ENCODE measurements around the gene AGTPBP1.
"Not testable (repeated sequence)": the region's sequence is repeated elsewhere in the genome, so short reads cannot be mapped to it uniquely, and the experiment has no call there.

The AGTPBP1 gene, protein sequence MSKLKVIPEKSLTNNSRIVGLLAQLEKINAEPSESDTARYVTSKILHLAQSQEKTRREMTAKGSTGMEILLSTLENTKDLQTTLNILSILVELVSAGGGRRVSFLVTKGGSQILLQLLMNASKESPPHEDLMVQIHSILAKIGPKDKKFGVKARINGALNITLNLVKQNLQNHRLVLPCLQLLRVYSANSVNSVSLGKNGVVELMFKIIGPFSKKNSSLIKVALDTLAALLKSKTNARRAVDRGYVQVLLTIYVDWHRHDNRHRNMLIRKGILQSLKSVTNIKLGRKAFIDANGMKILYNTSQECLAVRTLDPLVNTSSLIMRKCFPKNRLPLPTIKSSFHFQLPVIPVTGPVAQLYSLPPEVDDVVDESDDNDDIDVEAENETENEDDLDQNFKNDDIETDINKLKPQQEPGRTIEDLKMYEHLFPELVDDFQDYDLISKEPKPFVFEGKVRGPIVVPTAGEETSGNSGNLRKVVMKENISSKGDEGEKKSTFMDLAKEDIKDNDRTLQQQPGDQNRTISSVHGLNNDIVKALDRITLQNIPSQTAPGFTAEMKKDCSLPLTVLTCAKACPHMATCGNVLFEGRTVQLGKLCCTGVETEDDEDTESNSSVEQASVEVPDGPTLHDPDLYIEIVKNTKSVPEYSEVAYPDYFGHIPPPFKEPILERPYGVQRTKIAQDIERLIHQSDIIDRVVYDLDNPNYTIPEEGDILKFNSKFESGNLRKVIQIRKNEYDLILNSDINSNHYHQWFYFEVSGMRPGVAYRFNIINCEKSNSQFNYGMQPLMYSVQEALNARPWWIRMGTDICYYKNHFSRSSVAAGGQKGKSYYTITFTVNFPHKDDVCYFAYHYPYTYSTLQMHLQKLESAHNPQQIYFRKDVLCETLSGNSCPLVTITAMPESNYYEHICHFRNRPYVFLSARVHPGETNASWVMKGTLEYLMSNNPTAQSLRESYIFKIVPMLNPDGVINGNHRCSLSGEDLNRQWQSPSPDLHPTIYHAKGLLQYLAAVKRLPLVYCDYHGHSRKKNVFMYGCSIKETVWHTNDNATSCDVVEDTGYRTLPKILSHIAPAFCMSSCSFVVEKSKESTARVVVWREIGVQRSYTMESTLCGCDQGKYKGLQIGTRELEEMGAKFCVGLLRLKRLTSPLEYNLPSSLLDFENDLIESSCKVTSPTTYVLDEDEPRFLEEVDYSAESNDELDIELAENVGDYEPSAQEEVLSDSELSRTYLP

DNA sequence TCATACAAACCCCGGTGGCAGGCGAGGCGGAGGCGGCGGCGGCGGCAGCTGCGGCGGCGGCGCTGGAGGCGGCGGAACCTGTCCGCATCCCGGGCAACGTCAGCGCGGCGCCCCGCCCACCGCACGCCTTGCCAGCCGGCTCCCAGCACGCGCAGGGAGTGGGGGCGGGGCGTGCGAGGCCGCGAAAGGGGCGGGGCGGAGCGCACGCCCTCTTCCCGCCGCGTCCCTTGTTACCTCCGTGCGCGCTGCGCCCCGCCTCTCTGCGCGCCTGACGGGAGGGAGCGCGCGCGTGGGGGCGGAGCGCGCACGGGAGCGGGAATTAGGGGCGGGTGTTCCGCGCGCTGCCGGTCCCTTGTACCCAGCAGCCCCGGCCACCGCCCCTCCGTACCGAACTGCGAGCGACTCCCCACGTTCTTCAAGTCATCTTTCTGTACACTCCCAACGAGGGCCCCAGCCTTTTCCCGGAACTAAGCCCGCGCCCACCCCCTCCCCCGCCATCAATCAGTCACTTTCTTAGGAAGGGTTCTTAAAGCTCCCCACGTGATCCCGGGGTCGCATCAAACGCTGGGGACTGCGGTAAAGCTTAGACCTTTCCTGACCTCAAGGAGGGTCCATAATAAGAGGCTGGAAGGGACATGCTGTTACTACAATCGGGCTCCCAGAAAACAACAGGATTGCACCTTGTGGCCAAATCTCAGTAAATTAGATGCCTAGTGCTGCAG lies at the start of gene AGTPBP1:
Gene AGTPBP1 (minus strand): TSS at position 80 of the 722 bp plus-strand sequence. CDS start 29,421 bp downstream, outside the sequence.
- DNase-seq: peak; percentile 96

DNA sequence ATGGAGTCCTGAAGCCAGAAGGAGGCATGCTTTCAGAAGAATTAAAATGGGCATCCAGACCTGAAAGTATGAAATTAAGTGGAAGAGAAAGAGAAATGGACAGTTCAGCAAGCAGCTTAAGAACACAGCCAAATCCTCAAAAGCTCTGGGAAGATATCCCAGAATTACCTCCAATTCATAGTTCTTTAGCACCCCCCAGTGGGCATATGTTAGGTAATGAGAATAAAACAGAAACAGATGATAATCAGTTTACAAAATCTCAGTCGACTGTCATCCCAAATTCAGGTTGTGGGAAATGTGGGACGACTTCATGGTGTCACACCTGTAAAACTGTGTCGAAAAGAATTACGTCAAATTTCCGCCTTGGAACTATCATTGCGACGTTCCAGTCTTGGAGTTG lies 44.4 kb upstream of the AGTPBP1 start:
- not testable (repeated sequence) for DNase-seq

DNA sequence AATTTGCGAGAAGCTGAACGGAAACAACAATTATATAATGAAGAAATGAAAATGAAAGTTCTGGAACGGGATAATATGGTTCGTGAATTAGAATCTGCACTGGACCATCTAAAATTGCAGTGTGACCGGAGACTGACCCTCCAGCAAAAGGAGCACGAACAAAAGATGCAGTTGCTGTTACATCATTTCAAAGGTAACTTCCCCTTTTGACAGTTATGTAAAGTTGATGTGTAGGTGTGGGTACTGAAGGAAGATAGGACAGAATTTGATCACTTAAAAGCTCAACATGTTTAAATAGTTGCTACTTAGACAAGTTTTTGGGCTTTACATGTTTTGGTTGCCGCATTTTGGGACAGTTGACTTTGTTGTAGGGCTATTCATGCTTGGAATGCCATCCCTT lies 32.1 kb upstream of the AGTPBP1 start:
- not testable (repeated sequence) for DNase-seq

DNA sequence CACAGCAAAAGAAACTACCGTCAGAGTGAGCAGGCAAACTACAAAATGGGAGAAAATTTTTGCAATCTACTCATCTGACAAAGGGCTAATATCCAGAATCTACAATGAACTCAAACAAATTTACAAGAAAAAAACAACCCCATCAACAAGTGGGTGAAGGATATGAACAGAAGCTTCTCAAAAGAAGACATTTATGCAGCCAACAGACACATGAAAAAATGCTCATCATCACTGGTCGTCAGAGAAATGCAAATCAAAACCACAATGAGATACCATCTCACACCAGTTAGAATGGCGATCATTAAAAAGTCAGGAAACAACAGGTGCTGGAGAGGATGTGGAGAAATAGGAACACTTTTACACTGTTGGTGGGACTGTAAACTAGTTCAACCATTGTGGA lies 20.0 kb upstream of the AGTPBP1 start:
- DNase-seq: not testable (repeated sequence)

DNA sequence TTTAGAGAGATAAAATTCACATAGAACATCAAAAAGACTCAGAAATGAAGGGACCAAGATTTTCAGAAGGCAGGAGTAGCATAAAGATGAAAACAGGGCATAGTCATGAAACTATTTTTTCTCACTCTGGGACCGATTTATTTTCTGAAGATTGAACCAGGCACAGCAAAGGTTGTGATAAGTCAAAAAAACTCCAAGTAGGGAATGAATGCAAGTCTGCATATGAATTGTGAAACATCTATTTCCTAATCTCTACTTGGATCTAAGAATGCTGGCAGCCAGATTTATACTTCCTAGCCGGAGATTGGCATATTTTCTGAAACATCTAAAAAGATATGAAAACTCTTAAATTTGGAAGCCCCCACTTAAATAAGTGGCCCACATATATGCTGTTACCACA lies 16.0 kb upstream of the AGTPBP1 start:
- DNase-seq: not testable (repeated sequence)

DNA sequence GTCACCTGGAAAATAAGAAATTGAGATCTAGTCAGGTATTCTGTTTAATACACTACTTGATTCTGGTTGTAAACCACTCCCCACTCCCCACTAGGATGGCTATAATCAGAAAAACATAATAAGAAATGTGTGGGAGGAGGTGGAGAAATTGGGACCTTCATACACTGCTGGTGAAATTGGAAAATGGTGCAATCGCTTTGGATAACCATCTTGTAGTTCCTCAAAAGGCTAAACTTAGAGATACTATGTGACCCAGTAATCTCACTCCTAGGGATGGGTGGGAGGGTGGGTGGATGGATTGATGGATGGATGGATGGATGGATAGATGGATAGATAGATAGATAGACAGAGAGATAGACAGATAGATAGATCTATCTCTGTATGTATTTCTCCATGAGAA lies 14.5 kb upstream of the AGTPBP1 start:
- not testable (repeated sequence) for DNase-seq

DNA sequence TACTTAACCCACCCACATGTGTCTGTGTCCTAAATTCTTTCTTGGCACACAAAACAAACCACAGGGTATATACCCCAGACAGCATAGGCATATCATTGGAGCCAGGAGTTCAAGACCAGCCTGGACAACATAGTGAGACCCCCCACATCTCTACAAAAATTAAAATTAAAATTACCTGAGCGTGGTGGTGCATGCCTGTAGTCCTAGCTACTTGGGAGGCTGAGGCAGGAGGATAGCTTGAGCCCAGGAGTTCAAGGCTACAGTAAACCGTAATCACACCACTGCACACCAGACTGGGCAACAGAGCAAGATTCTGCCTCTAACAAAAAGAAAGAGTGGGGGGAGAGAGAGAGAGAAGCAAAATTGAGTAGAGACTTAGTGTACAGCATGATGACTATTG lies 4.6 kb upstream of the AGTPBP1 start:
- no peak for DNase-seq

DNA sequence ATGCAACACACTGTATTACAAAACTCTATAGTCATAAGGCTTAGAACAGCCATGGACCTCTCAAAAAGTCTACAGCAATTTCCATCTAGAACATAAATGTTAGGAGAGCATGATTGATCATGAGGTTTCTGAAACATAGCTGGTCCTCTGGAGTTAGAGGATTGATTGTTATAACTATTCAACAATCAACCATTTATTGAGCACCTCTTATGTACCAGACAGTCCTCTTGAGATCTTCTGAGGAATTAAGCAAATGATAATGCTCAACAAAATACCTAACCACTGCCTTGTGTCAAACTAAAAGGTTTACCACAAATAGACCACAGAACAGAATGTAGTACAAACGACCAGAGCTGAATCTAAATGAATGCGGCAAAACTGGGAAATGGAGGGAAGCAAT lies 3.4 kb upstream of the AGTPBP1 start:
- DNase-seq: no peak

DNA sequence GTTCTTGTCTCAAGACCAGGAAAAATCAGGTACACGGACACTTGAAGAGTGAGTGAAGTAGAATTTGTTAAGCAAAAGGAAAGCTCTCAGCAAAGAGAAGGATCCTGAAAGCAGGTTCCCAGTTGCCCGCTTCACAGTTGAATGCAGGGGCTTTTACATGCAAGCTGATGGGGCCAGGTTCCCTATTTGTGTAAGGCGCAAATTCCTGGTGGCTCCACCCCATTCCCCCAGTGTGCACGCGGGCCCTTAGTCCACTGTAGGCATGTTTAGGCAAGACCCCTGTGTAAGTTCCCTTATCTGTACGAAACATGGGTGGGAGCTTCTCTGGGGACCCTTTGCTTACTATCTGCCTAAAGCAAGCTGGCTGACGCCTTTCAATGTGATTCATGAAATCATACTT lies 2.7 kb upstream of the AGTPBP1 start:
- no peak for DNase-seq

DNA sequence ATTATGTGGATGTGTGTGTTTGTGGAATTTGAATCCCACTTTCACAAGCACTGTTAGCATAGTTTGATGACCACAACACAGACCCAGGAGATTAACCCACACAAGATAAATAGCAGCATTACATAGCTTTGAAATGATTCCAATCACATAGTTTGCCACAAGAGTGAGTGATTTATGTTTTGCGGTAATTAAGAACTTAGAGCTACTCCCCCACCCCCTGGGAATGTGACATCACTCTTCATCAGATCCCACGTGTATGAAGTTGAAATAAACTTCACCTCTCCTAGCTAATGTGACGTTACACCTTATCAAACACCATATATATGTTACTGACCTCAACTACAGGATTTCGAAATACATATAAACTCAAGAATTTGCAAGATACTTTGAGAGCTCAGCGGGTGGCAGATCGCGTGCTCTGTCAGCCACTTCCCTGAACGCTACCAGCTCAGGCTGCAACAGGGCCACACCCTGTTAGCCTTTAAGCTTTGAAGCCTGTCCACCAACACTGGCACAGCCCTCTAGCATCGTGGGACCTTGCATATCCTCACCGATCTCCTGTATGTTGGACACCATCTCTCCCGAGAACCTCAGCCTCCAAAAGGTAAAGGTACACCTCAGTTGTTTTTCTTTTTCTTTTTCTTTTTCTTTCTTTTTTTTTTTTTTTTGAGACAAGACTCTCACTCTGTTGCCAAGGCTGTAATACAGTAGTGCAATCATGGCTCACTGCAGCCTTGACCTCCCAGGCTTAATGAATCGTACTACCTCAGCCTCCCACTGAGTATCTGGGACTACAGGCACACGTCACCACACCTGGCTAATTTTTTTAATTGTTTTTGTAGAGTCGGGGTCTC lies 1.7 kb upstream of the AGTPBP1 start:
- DNase-seq: peak; percentile 3

DNA sequence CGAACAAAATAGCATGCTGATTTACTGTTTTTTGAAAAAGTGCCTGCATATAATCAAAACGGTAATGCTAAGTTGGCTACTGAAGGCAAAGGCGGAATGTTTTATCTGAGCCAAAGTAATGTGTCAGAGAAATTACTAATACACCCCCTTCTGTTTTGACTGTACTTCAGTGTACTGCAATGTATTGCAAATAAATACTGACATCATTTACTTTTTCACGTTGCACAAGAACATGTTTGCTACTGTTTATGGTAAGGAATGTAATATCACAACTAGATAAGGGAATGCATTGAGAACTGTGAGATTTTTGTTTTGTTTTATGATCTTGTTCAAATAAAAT lies 813 bp upstream of the AGTPBP1 start:
- no peak for DNase-seq

DNA sequence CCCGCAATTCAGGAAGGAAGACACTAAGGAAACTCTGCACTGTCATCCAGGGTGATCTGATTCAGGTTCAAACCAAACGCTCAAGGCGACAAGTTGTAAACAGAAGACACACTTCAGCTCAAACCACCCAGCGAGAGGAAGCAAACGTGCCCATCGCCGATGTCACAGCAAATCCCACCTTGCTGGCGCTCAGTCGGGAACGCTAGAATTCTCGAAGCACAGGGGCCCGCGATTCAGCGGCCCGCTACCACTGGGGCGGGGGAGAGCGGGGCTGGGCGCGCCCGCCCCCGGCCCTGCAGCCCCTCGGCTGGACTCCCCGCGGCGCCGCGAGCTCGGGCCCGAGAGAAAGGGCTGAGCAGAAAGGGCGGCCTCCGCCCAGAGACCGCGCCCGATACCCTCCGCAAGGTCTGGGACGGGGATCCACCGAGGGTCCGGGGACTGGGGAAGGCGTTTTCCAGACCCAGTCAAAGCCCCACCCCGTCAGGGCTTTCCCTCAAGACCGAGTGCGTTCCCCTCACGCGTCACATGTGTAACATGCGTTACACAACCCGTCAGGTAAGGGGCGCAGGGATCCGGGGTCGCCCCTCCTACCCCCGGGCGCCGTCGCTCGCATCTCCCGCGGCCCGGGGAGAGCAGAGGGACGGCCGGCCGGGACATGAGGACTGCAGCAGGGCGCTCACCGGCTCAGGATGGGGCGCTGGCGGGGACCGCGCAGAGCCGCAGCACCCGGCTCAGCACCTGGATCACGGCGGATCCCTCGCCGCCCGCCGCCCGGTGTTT lies 469 bp downstream of the AGTPBP1 start:
- peak; percentile 56 for DNase-seq

DNA sequence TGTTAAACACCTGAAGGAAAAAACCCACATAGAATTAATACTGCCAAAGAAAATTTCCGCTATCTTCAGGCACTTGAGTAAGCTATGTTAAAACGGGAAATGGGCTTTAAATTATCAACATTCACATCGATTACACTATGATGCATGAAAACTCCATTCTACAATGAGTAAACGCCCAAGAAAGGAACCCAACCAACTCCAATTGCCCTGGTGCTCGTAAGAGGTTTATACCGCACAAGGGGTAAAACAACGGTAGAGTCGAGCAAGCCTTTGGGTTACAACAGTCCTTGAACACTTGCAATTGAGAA lies 1.0 kb downstream of the AGTPBP1 start:
- no peak for DNase-seq

DNA sequence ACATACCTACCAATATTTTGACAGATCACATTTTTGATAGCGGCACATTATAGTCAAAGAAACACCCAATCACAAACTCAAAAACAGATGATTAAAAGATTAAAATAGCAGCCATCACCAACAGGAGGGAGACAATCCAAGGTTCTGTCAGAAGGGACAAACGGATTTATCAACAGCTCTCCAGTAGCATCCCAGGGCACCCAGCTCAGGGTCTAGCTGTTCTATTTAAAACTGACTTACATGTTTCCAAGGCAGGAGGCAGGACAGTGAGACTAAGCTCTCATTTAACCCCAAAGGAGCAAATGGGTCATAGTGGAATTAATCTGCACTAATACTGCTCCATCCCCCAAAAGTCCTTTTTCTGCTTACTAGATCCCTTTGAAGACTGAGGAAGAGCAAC lies 3.2 kb downstream of the AGTPBP1 start:
- DNase-seq: no peak

DNA sequence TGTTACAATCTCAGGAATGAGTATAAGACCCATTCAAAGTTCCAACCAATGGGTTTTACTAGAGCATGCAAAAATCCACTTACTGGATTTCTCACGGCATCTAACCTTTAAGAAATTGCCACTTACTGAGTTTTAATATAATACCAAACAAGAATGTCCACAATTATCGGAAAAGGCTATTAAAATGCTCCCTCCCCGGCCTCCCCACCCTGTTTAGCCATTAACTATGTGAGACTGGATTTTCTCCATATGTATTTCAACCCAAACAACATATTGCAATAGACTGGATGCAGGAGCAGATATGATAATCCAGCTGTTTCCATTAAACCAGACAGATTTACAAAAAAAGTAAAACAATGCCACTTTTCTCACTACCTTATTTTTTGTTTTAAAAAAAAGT lies 4.1 kb downstream of the AGTPBP1 start:
- no peak for DNase-seq

DNA sequence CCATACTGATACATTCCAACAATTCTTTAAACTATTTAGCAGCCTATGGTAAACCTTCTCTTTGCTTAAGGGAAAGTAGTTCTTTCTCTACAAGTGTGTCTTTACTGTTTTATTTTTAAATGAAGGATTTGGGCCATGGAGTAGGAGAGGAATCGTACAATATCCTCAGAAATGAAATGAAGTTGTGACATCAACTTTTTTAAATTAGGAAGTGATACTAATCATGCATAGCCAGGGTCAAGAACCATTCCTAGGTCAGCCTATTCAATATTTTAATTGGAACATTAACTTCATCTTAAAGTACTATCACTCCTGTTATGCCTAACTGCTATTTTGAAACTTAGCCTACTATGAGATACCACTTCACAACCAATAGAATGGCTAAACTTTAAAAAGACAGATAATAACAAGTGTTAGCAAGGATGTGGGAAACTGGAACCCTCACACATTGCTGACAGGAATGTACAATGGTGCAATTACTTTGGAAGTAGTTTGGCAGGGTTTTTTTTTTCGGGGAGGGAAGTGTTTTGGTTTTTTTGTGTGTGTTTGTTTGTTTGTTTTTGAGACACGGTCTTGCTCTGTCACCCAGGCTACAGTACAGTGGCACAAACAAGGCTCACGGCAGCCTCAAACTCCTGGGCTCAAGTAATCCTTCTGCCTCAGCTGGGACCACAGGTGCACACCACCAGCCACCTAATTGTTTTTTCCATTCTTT lies 10.7 kb downstream of the AGTPBP1 start:
- no peak for DNase-seq

DNA sequence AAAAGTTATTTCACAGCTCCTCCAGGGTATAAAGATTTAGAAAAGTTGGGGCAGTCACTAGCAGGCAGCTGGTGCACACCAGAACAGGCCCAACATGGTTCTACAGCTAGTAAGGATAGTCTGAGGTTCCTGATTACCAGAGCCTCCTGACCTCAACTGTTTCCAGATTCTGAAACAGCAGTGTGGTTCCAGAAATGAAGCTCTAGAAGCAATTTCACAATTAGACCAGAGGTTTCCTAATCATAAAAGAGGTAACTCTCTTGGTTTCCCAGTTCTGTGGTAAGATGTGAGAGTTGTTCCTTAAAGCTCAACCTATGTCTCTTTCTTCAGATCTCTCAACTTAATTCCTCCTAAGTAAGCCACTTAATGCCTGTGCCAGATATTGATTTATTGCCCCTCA lies 11.9 kb downstream of the AGTPBP1 start:
- DNase-seq: no peak

DNA sequence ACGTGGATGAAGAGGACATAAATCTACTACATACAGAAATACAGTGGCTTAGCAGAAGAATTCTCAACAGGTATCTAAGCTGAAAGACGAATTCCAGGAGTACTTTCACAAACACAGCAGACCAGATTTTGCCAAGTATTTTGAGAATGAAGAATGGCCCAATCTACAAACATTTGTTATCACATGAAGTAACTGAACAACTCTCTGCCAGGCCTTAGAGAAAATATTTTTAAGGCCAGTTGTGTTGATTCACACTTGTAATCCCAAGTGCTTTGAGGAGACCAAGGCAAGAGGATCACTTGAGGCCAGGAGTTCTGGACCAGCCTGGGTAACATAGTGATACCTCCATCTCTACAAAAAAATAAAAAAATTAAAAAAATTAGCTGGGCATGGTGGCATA lies 14.3 kb downstream of the AGTPBP1 start:
- DNase-seq: no peak

DNA sequence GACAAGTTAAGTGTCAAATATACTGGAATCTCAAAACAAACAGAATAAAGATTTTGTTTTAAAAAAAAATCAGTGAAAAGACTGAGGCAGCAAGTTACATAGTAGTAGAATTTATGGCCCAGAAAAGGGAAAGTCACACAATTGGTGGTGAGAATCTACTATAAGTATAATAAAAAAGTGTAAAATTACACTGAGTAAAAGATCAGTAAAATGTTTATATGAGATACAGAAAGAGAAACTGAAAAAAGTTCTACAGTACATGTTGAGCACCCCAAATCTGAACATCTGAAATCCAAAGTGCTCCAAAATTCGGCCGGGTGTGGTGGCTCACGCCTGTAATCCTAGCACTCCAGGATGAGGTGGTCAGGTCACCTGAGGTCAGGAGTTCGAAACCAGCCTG lies 15.0 kb downstream of the AGTPBP1 start:
- no peak for DNase-seq

DNA sequence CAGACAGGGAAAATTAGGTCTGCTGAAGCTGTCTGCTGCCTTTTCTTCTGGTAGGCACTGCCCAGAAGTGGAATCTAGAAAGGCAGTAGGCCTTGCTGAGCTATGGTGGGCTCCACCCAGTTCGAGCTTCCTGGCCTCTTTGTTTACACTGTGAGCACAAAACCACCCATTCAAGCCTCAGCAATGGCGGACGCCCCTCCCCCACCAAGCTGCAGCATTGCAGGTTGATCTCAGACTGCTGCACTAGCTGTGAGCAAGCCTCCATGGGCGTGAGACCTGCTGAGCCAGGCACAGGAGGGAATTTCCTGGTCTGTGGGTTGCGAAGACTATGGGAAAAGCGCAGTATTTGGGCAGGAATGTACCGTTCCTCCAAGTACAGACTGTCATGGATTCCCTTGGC lies 18.5 kb downstream of the AGTPBP1 start:
- DNase-seq: peak; percentile 11
